HepG2 (cell line): ENCODE measurements around the gene ZMYND12. TPM values are rescaled to one million over a fixed set of nuclear protein-coding genes. Genes with fewer than 3 reads are reported as not detected.

ENCODE experiments used
- AKNA ChIP-seq: sonication (generic); formaldehyde crosslinking; IDR thresholded peaks from 2 replicates; pipeline ENCODE4 v1.4.0; 2020; ENCODE audit warnings: missing genetic modification reagents, borderline replicate concordance
- ARID5B ChIP-seq: IDR thresholded peaks from 2 replicates; pipeline ENCODE4 v1.4.0; 2020; ENCODE audit warnings: mild to moderate bottlenecking, missing genetic modification reagents
- ASH2L ChIP-seq: fragments of 300-600, 200-600 bp; sonication (generic); IDR thresholded peaks from 2 replicates; pipeline ENCODE4 v1.7.0; 2017; ENCODE audit warnings: low read depth, mild to moderate bottlenecking, moderate library complexity, mixed read lengths, low read length; ENCODE audit not compliant: insufficient read length
- CEBPG ChIP-seq: IDR thresholded peaks from 2 replicates; pipeline ENCODE4 v1.6.1; 2016
- CHD2 ChIP-seq: IDR thresholded peaks from 2 replicates; pipeline ENCODE4 v1.6.1; 2011; ENCODE audit warnings: low read depth, low read length, improper control_type of control experiment
- HOXA5 ChIP-seq: sonication (generic); formaldehyde crosslinking; IDR thresholded peaks from 2 replicates; pipeline ENCODE4 v1.4.0; 2020; ENCODE audit warnings: missing genetic modification reagents
- PAXIP1 ChIP-seq: sonication (generic); formaldehyde crosslinking; conservative IDR thresholded peaks from 2 replicates; pipeline ENCODE4 v1.4.0; 2020; ENCODE audit warnings: mild to moderate bottlenecking, missing genetic modification reagents, moderate library complexity
- RXRB ChIP-seq: IDR thresholded peaks from 2 replicates; pipeline ENCODE4 v1.6.1; 2016; ENCODE audit warnings: borderline replicate concordance, missing genetic modification reagents, missing compliant biosample characterization
- SAP130 ChIP-seq: IDR thresholded peaks from 2 replicates; pipeline ENCODE4 v1.6.1; 2016; ENCODE audit warnings: low read depth
- SMARCC2 ChIP-seq: fragments of 450-650 bp; IDR thresholded peaks from 2 replicates; pipeline ENCODE4 v1.6.1; 2017; ENCODE audit warnings: antibody characterized with exemption, mild to moderate bottlenecking
- SOX13 ChIP-seq, 3 experiments: fragments of 450-650 bp in 1 of 3; sonication (generic) in 1 of 3; formaldehyde crosslinking in 1 of 3; IDR thresholded peaks in 2 of 3; conservative IDR thresholded peaks in 1 of 3; 2 replicates each; pipeline versions ENCODE4 v1.5.0 to v1.6.1; 2016 to 2020; ENCODE audit warnings: antibody characterized with exemption in 1 of 3, mild to moderate bottlenecking in 1 of 3, missing compliant biosample characterization in 1 of 3, missing genetic modification reagents in 1 of 3, moderate library complexity in 1 of 3
- TBL1XR1 ChIP-seq: fragments of 150-350 bp; IDR thresholded peaks from 2 replicates; pipeline ENCODE4 v1.6.1; 2014; ENCODE audit warnings: borderline replicate concordance, low read length; ENCODE audit not compliant: partially characterized antibody
- TFE3 ChIP-seq: IDR thresholded peaks from 2 replicates; pipeline ENCODE4 v1.6.1; 2016
- ZNF660 ChIP-seq: sonication (generic); formaldehyde crosslinking; IDR thresholded peaks from 2 replicates; pipeline ENCODE4 v1.5.1; 2020; ENCODE audit warnings: mild to moderate bottlenecking, low read depth, missing genetic modification reagents, borderline replicate concordance
- ZNF776 ChIP-seq: sonication (generic); formaldehyde crosslinking; IDR thresholded peaks from 2 replicates; pipeline ENCODE4 v1.4.0; 2020; ENCODE audit warnings: mild to moderate bottlenecking, missing genetic modification reagents
- polyA plus RNA-seq, 8 experiments: library from polyadenylated mRNA; depleted of rRNA in 3 of 8; stranded (reverse) in 7 of 8; unstranded in 1 of 8; fragments of >200 nt; fragmentation: Illumina TruSeq in 4 of 8; extraction: Trizol in 4 of 8; gene quantifications; 2 replicates each; pipeline versions ENCODE4 v1.2.1 to v1.2.3, GENCODE V29; 2011 to 2016; ENCODE audit warnings: low read depth in 4 of 8, missing spikeins in 1 of 8, mixed read lengths in 1 of 8; ENCODE audit not compliant: insufficient read depth in 1 of 8
- total RNA-seq, 5 experiments: library from RNA; depleted of rRNA; stranded (reverse); fragments of >200 nt; fragmentation: Illumina TruSeq; extraction: Trizol; gene quantifications; 2 replicates each; pipeline ENCODE4 v1.2.3, GENCODE V29; 2016; ENCODE audit warnings: low read depth in 1 of 5

The ZMYND12 gene
- total and polyA plus RNA-seq, 2 of the 13 experiments (the other 11 are each of a cell fraction or from before 2014, with no cell fraction given) = 0.13 to 0.71 TPM

- TF ChIP-seq ARID5B (CRISPR knock-in tag) (peak; percentile 48; the same call in 1 of the 2 replicates), TFE3 (CRISPR knock-in tag) (peak; percentile 35; the same call in 1 of the 2 replicates), ZNF660 (CRISPR knock-in tag) (no peak), TBL1XR1 (no peak), CEBPG (CRISPR knock-in tag) (peak; percentile 66), SAP130 (CRISPR knock-in tag) (peak; percentile 33; the same call in 1 of the 2 replicates), SOX13 (IDR thresholded peaks at IDR 0.05) (no peak), SOX13 (CRISPR knock-in tag; conservative IDR thresholded peaks at IDR 0.05 in 1 of 2, IDR thresholded peaks at IDR 0.05 in 1 of 2) (peak in 1 of 2 experiments; percentile 7; a peak in 1 of 4 replicates), ASH2L (peak; percentile 30), HOXA5 (CRISPR knock-in tag) (no peak), ZNF776 (CRISPR knock-in tag) (no peak), SMARCC2 (no peak), CHD2 (no peak), PAXIP1 (CRISPR knock-in tag) (peak; percentile 68), RXRB (CRISPR knock-in tag) (no peak), AKNA (CRISPR knock-in tag) (no peak)
These were observed 10.2 kb upstream of the ZMYND12 start (continued) for GRCh38 chr1:42466030-42466429.
